ENCODE results near the gene RPS19.
"Not testable (repeated sequence)": the region's sequence is repeated elsewhere in the genome, so short reads cannot be mapped to it uniquely, and the experiment has no call there.

The RPS19 gene

GRCh38 chr19:41902594-41902993 is 42.5 kb downstream of the RPS19 start:
- no peak for DNase-seq

DNA sequence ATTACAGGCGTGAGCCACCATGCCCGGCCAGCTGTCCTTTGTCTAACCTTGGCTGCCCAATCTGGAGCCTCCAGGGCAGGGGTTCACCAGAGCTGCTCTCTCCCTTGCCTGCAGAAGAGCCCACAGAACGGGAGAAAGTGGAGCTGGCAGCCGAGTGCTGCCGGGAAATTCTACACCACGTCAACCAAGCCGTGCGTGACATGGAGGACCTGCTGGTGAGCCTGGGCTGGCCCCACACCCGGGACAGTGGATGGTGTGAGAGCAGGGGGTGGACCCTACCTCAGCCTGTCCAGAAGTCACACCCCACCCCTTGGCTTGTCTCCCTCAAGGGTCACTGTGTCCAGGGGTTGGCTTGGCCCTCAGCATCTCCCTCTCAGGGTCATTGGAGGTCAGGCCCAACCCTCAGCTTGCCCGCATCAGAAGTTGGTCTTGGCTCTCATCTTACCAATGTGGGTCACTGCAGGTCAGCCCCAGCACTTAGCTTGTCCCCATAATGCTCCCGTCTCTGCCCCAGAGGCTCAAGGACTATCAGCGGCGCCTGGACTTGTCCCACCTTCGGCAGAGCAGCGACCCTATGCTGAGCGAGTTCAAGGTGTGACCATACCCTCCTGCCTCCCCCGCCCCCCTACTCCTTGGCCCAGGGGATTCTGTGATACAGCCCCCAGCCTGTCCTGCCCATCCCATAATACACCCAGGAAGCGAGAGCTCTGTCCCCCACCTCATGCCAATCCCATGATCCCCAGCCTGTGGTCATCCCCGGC is 43.3 kb downstream of the RPS19 start:
- DNase-seq, result no peak

DNA sequence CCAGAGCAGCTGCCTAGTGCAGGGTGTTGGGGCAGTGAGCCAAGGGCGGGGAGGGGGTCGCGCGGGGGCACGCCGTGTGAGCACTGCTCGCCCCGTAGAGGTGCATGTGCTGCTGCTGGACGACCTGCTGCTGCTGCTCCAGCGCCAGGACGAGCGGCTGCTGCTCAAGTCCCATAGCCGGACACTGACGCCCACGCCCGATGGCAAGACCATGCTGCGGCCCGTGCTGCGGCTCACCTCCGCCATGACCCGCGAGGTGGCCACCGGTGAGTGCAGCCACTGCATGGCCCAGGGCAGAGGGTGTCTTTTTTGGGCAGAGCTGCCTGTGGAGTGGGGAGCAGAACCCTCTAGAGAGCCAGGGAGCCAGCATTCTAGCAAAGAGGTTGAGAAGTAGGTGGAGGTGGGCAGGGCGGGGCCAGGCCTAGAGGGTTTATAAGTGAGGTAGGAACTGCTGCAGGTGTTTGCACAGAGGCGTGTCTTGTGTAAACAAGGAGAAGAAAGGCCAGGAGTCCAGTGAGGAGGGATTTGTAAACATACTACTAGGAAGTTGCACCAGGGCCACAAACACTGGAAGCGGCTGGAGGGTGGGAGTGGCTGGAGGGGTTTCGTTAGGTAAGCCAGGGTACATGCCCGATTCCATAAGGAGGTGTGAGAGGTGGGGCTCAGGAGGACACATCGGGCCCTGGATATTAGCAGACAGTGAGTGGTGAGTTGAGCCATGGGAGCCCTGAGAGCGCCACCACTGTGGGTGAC is 44.2 kb downstream of the RPS19 start:
- DNase-seq, result no peak

DNA sequence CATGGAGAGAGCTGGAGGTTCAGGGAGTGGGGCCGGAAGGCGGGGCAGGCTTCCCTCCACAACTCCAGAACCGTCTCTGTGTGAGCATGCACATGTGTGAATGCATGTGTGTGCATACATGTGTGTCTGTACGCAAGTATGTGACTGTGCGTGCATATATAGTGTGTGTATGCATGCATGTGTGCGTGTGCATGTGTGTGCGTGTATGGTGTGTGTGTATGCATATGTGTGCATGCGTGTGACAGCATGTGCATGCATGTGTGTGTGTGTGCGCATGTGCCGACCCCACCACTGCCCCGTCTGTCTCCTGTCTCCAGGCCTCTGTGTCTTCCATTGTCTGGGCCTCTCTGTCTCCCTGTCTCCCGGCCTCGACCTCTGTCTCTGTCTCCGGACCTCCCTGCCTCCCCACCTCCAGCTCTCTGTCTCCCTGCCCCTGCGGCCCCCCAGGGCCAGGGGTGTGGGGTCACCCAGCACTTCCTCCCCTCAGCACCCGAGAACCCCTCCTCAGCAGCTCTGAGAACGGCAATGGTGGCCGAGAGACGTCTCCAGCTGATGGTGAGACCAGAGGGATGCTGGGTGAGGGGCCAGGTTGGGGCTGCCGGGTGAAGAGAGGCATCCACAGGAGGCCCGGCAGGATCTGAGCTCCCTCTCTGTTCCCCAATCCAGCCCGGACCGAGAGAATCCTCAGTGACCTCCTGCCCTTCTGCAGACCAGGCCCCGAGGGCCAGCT is 45.4 kb downstream of the RPS19 start:
- no peak for DNase-seq

- no peak for DNase-seq
Observed at GRCh38 chr19:41906271-41906670, 46.2 kb downstream of the RPS19 start.

DNA sequence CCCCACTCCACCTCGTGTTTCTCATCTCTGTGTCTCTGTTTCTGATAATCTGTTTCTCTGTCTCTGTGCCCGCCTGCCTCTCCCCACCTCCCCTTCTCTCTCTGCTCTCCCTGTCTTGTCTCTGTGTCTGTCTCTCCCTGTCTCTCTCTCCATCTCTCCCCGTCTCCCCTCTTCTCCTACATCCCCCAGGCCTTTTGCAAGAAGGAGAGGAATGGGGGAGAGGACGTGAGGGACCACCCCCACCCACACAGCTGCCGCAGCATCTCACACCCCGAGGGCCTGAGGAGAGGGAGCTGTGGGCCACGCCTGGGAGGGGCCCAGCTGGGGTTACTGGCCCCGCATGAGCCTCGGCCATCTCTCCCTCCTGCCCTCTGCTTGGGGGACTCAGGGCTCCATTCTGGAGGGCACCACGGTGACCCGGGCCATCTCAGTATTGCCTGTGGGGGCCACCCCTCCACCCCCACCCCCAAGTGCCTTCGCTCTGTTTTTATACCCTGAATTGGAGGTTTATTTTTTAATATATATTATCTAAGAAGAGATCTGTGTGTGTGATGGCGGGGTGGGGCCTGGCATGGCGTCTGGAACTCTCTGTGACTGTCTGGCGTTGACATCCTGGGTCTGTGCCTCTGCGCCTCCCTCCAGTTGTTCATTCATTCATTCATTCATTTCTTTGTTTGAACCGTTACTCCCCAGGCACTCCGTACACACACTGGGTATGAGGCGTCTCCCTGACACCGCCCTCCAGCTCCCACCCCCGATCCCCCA is 47.0 kb downstream of the RPS19 start:
- DNase-seq, result no peak

GRCh38 chr19:41907994-41908615 is 48.0 kb downstream of the RPS19 start:
- no peak for DNase-seq

- no peak for DNase-seq
Observed at GRCh38 chr19:41908724-41909464, 48.8 kb downstream of the RPS19 start.

DNA sequence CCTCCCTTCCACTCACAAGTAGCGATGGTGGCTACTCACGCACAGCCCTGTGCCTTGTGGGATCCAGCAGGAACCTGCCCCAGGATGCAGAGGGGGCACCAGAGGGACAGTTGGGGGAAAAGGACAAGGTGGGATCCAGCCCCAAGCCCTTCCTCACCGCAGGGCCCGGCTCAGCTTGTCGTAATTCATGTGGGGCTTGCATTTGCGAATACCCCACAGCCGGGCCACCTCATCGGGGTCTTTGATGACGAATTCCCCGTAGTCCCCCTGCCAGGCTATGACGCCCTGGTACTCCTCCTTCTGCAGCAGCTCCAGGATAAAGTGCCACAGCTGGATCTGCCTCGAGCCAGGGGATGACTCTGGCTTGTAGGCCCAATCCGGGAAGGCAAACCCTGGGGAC is 49.7 kb downstream of the RPS19 start:
- DNase-seq, result no peak

GRCh38 chr19:41910240-41910991 is 50.4 kb downstream of the RPS19 start:
- DNase-seq, result no peak

DNA sequence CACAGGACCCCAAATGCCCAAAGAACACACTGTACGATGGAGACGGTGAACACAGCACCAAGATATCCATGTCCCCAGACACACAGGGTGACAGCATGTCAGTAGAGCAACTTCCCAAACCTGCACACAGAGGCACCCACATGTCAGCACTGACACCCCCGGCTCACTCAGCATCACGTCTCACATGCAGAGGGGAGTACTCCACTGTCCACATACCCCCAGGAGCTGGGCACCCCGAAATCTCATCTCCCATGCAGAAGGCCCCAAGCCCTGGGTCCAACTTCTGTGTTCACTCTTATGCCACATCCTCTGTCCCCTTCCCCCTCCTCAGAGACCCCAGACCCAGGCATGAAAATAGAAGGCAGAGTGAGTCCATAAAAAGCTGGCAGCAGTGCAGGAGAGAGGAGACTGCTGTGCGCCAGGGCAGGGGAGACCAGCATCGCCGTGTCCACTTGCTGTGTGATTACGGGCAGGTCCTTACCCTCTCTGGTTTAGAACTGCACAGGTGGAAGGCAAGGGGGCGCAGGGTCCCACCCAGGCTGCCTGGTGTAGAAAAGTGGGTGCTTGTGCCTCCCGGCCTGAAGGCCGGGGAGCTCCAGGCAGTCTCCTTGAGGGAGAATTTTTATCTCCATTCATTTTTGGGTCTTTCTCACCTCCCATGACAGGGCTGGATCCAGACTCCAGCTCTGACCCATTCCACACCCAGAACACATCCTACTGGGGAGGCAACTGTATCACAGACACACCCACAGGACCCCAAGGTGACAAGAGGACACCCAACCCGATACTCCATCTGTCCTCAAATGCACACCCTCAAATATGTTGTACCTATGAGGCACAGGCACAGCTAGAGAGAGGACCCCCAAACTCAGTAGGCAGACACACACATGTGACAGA is 51.2 kb downstream of the RPS19 start:
- no peak for DNase-seq

GRCh38 chr19:41911889-41912731 is 52.1 kb downstream of the RPS19 start:
- DNase-seq, result no peak

DNA sequence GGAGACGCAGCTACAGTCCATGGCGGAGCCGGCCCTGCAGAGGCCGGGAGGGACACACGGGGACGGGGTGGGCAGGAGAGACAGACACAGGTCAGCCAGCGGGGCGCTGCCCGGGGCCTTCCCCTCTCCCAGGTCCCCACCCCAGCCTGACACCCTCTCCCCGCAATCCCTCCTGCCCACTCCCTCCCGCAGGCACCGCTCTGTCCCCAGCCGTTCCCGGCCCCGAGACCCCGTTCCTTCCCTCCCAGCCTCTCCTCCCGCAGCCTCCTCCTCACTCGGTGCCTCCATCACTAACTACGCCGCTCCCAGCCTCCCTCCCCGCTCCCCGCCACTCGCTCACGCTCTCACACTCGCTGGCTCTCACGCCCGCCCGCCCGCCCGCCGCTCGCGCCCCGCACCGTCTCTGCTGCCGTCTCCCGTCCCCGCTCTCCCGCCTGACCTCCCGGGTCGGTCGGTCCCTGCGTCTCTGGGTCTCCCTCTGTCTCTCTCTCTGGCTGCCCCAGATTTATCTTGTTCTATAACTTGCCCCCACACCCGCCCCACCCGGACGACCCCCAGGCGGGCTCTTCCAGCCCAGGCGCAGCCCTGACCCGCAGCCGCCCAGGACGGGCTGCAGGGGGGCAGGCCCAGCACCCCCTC is 53.0 kb downstream of the RPS19 start:
- no peak for DNase-seq

GRCh38 chr19:41913538-41914423 is 53.7 kb downstream of the RPS19 start:
- no peak for DNase-seq

DNA sequence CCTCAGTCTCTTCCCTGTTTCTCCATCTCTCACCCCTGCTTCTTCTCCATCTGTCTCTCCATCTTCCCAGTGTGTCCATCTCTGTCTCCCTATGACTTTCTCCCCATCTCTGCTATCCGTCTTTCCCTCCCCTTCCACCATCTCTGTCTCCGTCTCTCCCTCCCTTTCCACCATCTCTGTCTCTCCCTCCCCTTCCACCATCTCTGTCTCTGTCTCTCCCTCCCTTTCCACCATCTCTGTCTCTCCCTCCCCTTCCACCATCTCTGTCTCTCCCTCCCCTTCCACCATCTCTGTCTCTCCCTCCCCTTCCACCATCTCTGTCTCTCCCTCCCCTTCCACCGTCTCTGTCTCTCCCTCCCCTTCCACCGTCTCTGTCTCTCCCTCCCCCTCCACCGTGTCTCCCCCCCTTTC is 54.4 kb downstream of the RPS19 start:
- not testable (repeated sequence) for DNase-seq

- DNase-seq, result no peak
Observed at GRCh38 chr19:41915021-41915775, 55.1 kb downstream of the RPS19 start.
